HepG2 (cell line): ENCODE measurements around the gene MARK2. TPM values are rescaled to one million over a fixed set of nuclear protein-coding genes. Genes with fewer than 3 reads are reported as not detected.

Source experiments
- ATAC-seq: fragments of 200-7000 bp; cut with Tn5 transposase; 3 replicates; pipeline ENCODE4 v1.9.1; 2020; ENCODE audit warnings: mild to moderate bottlenecking, moderate library complexity
- BruUV-seq: library from RNA; stranded (reverse); fragments of 400-500 nt; replicated peaks from 2 replicates; lab custom pipeline; 2021; lab: Mats Ljungman, UMichigan
- CTCF ChIA-PET: fragments of 300-600 bp; formaldehyde crosslinking; extraction: SDS; loops from one replicate; lab custom pipeline; 2021; ENCODE audit warnings: low total read pairs, inconsistent platforms, low intra/inter-chr PET ratio; lab: Yijun Ruan, JAX
- POLR2A ChIA-PET: fragments of 350-600 bp; sonication (Branson Sonifier 250); formaldehyde crosslinking; loops from one replicate; lab custom pipeline; 2020; ENCODE audit warnings: antibody characterized with exemption, inconsistent platforms; lab: Yijun Ruan, JAX
- DNase-seq: peaks from one replicate; pipeline ENCODE4 v3.0.0-alpha.2; 2015; ENCODE audit warnings: low spot score
- FAIRE-seq: peaks from 3 replicates; lab custom pipeline; 2011; peaks lifted over from hg19 to GRCh38; lab: Jason Lieb, UNC
- H2AFZ ChIP-seq: one replicate; pipeline ENCODE4 v1.6.1; 2011; ENCODE audit warnings: low read length, inconsistent platforms
- H3K27ac ChIP-seq: fragments of 300-600 bp; 3 replicates; pipeline ENCODE4 v1.8.0; 2011; ENCODE audit warnings: mixed run types, mild to moderate bottlenecking, mixed read lengths, low read length, inconsistent platforms; ENCODE audit not compliant: insufficient read depth; ENCODE audit errors: extremely low read length
- H3K27me3 ChIP-seq, 2 experiments: fragments of 200-600 bp in 1 of 2; 2 replicates in 1 of 2; 3 replicates in 1 of 2; pipeline versions ENCODE4 v1.6.0 to v1.8.0; 2011; ENCODE audit warnings: low read length in 2 of 2, mild to moderate bottlenecking in 2 of 2, moderate library complexity in 2 of 2, inconsistent platforms in 1 of 2; ENCODE audit not compliant: insufficient read depth in 2 of 2, control insufficient read depth in 1 of 2
- H3K36me3 ChIP-seq, 2 experiments: fragments of 200-600 bp in 1 of 2; replicated peaks in 1 of 2; 2 replicates in 1 of 2; 3 replicates in 1 of 2; pipeline versions ENCODE4 v1.5.1 to v1.8.0; 2011; ENCODE audit warnings: low read length in 2 of 2, inconsistent platforms in 1 of 2; ENCODE audit not compliant: insufficient read depth in 2 of 2, control insufficient read depth in 1 of 2
- H3K4me1 ChIP-seq: 2 replicates; pipeline ENCODE4 v1.5.1; 2012; ENCODE audit warnings: low read length, inconsistent platforms; ENCODE audit not compliant: insufficient read depth
- H3K4me2 ChIP-seq: 2 replicates; pipeline ENCODE4 v1.6.0; 2011; ENCODE audit warnings: low read depth, low read length, inconsistent platforms
- H3K4me3 ChIP-seq, 3 experiments: fragments of 200-600 bp in 1 of 3; sonication (generic), shearing (Covaris generic) in 1 of 3; replicated peaks in 1 of 3; 2 replicates each; pipeline ENCODE4 v1.5.1; 2011 to 2016; ENCODE audit warnings: low read length in 3 of 3, inconsistent platforms in 2 of 3, low read depth in 2 of 3, mild to moderate bottlenecking in 2 of 3, control low read depth in 1 of 3, mixed read lengths in 1 of 3; ENCODE audit not compliant: insufficient read depth in 1 of 3
- H3K79me2 ChIP-seq: one replicate; pipeline ENCODE4 v1.6.1; 2011; ENCODE audit warnings: low read length, inconsistent platforms; ENCODE audit not compliant: insufficient read depth
- H3K9ac ChIP-seq: 2 replicates; pipeline ENCODE4 v1.6.0; 2011; ENCODE audit warnings: mild to moderate bottlenecking, low read depth, low read length, inconsistent platforms; ENCODE audit not compliant: insufficient read depth
- H3K9me3 ChIP-seq: 2 replicates; pipeline ENCODE4 v1.5.1; 2012; ENCODE audit warnings: mild to moderate bottlenecking, low read length
- H4K20me1 ChIP-seq: 2 replicates; pipeline ENCODE4 v1.6.0; 2011; ENCODE audit warnings: inconsistent platforms, mild to moderate bottlenecking, low read length, moderate library complexity; ENCODE audit not compliant: insufficient read depth
- HNRNPK ChIP-seq: fragments of 200-400 bp; formaldehyde crosslinking; IDR thresholded peaks from 2 replicates; pipeline ENCODE4 v1.6.1; 2018; ENCODE audit warnings: low read length, low read depth, moderate library complexity, mild to moderate bottlenecking; ENCODE audit not compliant: poor library complexity, severe bottlenecking
- ISL2 ChIP-seq: sonication (generic); formaldehyde crosslinking; IDR thresholded peaks from 2 replicates; pipeline ENCODE4 v1.5.0; 2020; ENCODE audit warnings: missing genetic modification reagents
- KDM3A ChIP-seq: IDR thresholded peaks from 2 replicates; pipeline ENCODE4 v1.6.1; 2018; ENCODE audit warnings: low read depth, missing compliant biosample characterization
- POGZ ChIP-seq: sonication (generic); formaldehyde crosslinking; IDR thresholded peaks from 2 replicates; pipeline ENCODE4 v1.4.0; 2020; ENCODE audit warnings: mild to moderate bottlenecking, missing genetic modification reagents
- RCOR2 ChIP-seq: IDR thresholded peaks from 2 replicates; pipeline ENCODE4 v1.6.1; 2016; ENCODE audit warnings: missing biosample characterization, missing genetic modification reagents
- RNF2 ChIP-seq: fragments of 450-650 bp; conservative IDR thresholded peaks from 2 replicates; pipeline ENCODE4 v1.6.1; 2016; ENCODE audit warnings: low read depth
- SALL1 ChIP-seq: sonication (generic); formaldehyde crosslinking; IDR thresholded peaks from 2 replicates; pipeline ENCODE4 v1.8.0; 2022; ENCODE audit warnings: mild to moderate bottlenecking, missing genetic modification reagents
- SNRNP70 ChIP-seq: fragments of 200-400 bp; formaldehyde crosslinking; IDR thresholded peaks from 2 replicates; pipeline ENCODE4 v1.6.1; 2017; ENCODE audit warnings: mild to moderate bottlenecking, low read depth, low read length, moderate library complexity
- SPEN ChIP-seq: sonication (generic); formaldehyde crosslinking; IDR thresholded peaks from 2 replicates; pipeline ENCODE4 v1.5.1; 2020; ENCODE audit warnings: low read depth, mild to moderate bottlenecking, missing genetic modification reagents
- SRF ChIP-seq: IDR thresholded peaks from 2 replicates; pipeline ENCODE4 v1.6.1; 2011; ENCODE audit warnings: mild to moderate bottlenecking, low read depth, low read length, moderate library complexity
- SRY ChIP-seq: sonication (generic); formaldehyde crosslinking; IDR thresholded peaks from 2 replicates; pipeline ENCODE4 v1.8.0; 2022; ENCODE audit warnings: mild to moderate bottlenecking, missing genetic modification reagents
- SSRP1 ChIP-seq: IDR thresholded peaks from 2 replicates; pipeline ENCODE4 v1.6.1; 2016; ENCODE audit warnings: control low read depth
- THAP11 ChIP-seq: IDR thresholded peaks from 2 replicates; pipeline ENCODE4 v1.6.1; 2016; ENCODE audit warnings: missing biosample characterization, missing genetic modification reagents
- UBTF ChIP-seq: sonication (generic); formaldehyde crosslinking; IDR thresholded peaks from 2 replicates; pipeline ENCODE4 v1.4.0; 2020; ENCODE audit warnings: mild to moderate bottlenecking, missing genetic modification reagents
- ZFX ChIP-seq: sonication (generic); formaldehyde crosslinking; IDR thresholded peaks from 2 replicates; pipeline ENCODE4 v1.4.0; 2020; ENCODE audit warnings: mild to moderate bottlenecking, low read depth, missing genetic modification reagents, moderate library complexity
- ZNF430 ChIP-seq: sonication (generic); formaldehyde crosslinking; IDR thresholded peaks from 2 replicates; pipeline ENCODE4 v1.9.0; 2021; ENCODE audit warnings: mild to moderate bottlenecking, missing genetic modification reagents
- ZNF564 ChIP-seq: sonication (generic); formaldehyde crosslinking; IDR thresholded peaks from 2 replicates; pipeline ENCODE4 v1.8.1; 2023; ENCODE audit warnings: mild to moderate bottlenecking, missing genetic modification reagents
- ZNF567 ChIP-seq: sonication (generic); formaldehyde crosslinking; IDR thresholded peaks from 2 replicates; pipeline ENCODE4 v1.8.1; 2023; ENCODE audit warnings: mild to moderate bottlenecking, missing genetic modification reagents, borderline replicate concordance
- ZNF572 ChIP-seq: sonication (generic); formaldehyde crosslinking; IDR thresholded peaks from 2 replicates; pipeline ENCODE4 v1.5.1; 2020; ENCODE audit warnings: mild to moderate bottlenecking, missing genetic modification reagents
- ZNF792 ChIP-seq: IDR thresholded peaks from 2 replicates; pipeline ENCODE4 v1.6.1; 2016
- ZSCAN25 ChIP-seq: sonication (generic); formaldehyde crosslinking; IDR thresholded peaks from 2 replicates; pipeline ENCODE4 v1.8.0; 2022; ENCODE audit warnings: mild to moderate bottlenecking, missing genetic modification reagents
- WGBS: methylation state at CpG from one replicate; pipeline ENCODE4 v1.1.6; 2017; ENCODE audit warnings: low lambda C conversion rate; 5-methylcytosine and 5-hydroxymethylcytosine counted together
- in situ Hi-C: cut with HindIII; loops from 2 replicates; pipeline ENCODE4 v1.10.0; 2017; ENCODE audit warnings: low pct_unique_long_range_greater_than_20kb; ENCODE audit not compliant: extremely low pct_ligation_motif_present
- intact Hi-C: fragments of 100-400 bp; cut with micrococcal nuclease; formaldehyde crosslinking; loops from one replicate; pipeline ENCODE4 v1.10.0; 2022; ENCODE audit not compliant: unreplicated experiment
- polyA plus RNA-seq, 8 experiments: library from polyadenylated mRNA; depleted of rRNA in 3 of 8; stranded (reverse) in 7 of 8; unstranded in 1 of 8; fragments of >200 nt; fragmentation: Illumina TruSeq in 4 of 8; extraction: Trizol in 4 of 8; gene quantifications; 2 replicates each; pipeline versions ENCODE4 v1.2.1 to v1.2.3, GENCODE V29; 2011 to 2016; ENCODE audit warnings: low read depth in 4 of 8, missing spikeins in 1 of 8, mixed read lengths in 1 of 8; ENCODE audit not compliant: insufficient read depth in 1 of 8
- total RNA-seq, 5 experiments: library from RNA; depleted of rRNA; stranded (reverse); fragments of >200 nt; fragmentation: Illumina TruSeq; extraction: Trizol; gene quantifications; 2 replicates each; pipeline ENCODE4 v1.2.3, GENCODE V29; 2016; ENCODE audit warnings: low read depth in 1 of 5
- TF ChIP-seq, protein P1 (sequence below): sonication (generic); formaldehyde crosslinking; IDR thresholded peaks from 2 replicates; pipeline ENCODE4 v1.5.0; 2020; ENCODE audit warnings: missing genetic modification reagents

MARK2 gene
- total and polyA plus RNA-seq, 2 of the 13 experiments (the other 11 are each of a cell fraction or from before 2014, with no cell fraction given): 13.5 to 13.9 TPM

DNA sequence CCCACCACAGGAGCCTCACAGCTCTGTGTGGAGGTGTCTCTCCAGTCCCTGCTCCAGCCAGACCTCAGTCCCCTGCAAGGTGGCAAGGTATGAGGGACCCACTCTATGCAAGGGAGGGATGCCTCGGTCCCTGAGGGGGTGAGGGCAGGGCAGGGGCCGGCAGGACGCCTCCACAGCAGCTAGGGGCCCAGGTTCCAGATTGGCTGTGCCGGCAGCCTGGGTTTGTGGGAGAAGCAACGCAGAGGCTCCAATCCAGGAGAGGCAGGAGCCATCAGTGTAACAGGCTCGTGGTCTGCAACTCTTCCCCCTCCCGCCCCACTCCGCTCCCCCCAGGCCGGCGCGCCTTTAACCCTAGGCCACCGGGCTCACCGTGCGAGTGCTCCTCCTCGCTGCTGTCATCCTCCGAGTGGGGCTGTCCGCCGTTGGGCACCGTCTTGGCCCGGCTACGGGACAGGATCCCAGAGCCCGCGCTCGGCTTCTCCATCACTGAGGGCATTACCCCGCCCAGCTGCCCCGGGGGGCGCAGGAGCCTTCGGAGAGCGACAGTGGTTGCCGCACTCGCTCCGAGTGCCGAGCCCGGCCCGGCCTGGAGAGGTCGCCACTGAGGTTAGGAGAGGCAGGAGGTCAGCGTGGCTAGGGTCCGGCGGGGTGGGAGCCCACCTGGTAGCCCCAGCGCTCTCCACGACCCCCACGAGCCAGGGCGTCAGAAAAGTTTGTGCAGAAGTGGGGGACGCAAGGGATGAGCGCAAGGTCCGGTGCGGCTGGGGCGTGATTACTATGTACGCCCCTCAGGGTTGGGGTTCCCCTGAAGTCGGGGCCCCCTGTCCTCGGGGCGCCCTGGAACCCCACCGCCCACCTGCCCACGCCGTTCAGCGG, 77.3 kb downstream of the MARK2 start:
- peak; percentile 53 for DNase-seq
- Histone ChIP-seq H3K79me2 (no peaks in the 10 kb centered on the region), H3K27me3 (no peaks in the 10 kb centered on the region; a peak in 2 of 5 replicates), H3K4me1 (peaks cover 42% of the 10 kb centered on the region), H3K4me2 (peak overlapping the region; percentile 96), H3K4me3 (peak overlapping the region; percentile 64 to 84 (median 76)), H3K9me3 (no peaks in the 10 kb centered on the region), H3K9ac (peak overlapping the region; percentile 70), H3K36me3 (peaks cover 0 to 2% of the 10 kb centered on the region in 2 experiments; a peak in 2 of 5 replicates), H2AFZ (no peak overlapping the region), H3K27ac (no peak overlapping the region), H4K20me1 (no peaks in the 10 kb centered on the region)
- WGBS: 5% methylated on average over 12 of the region's 56 CpGs
- ChIA-PET CTCF (interaction anchor here (1.2 to 1.4 kb wide), 2 partner anchors 30 to 31 kb away, joined by 3 to 4 read pairs; no protein-coding TSS in a partner anchor), POLR2A (interaction anchor here (0.6 to 1.8 kb wide), 8 partner anchors 19 to 1128 kb away, joined by 3 to 12 read pairs (median 4); no protein-coding TSS in a partner anchor)
- peak; percentile 16 for ATAC-seq
- FAIRE-seq: no peak
- no TSS peak for BruUV-seq
- intact Hi-C loops: loop anchor here (2.0 kb wide), 2 partner anchors 23 to 59 kb away; partner anchors contain the start of genes COX8A and NAA40
- in situ Hi-C loops: loop anchor here (10.0 kb wide), 1 partner anchor 151 kb away; the partner anchor contains the start of gene ZFTA
- peak; percentile 36; the same call in 1 of the 2 replicates for TF ChIP-seq UBTF
- peak; percentile 64; the same call in 1 of the 2 replicates for TF ChIP-seq KDM3A (CRISPR knock-in tag)
- no peak; the same call in 1 of the 2 replicates for TF ChIP-seq POGZ
- TF ChIP-seq ZSCAN25: no peak
- 0 out of 2 replicates have a peak, but pooled peaks have one; percentile 25 for TF ChIP-seq ZNF792 (CRISPR knock-in tag)
- no peak for TF ChIP-seq SNRNP70
- TF ChIP-seq, protein P1, sequence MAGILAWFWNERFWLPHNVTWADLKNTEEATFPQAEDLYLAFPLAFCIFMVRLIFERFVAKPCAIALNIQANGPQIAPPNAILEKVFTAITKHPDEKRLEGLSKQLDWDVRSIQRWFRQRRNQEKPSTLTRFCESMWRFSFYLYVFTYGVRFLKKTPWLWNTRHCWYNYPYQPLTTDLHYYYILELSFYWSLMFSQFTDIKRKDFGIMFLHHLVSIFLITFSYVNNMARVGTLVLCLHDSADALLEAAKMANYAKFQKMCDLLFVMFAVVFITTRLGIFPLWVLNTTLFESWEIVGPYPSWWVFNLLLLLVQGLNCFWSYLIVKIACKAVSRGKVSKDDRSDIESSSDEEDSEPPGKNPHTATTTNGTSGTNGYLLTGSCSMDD: no peak
- peak; percentile 44; the same call in 1 of the 2 replicates for TF ChIP-seq THAP11 (CRISPR knock-in tag)
- no peak for TF ChIP-seq ISL2
- no peak for TF ChIP-seq SRF
- 0 out of 2 replicates have a peak, but pooled peaks have one; percentile 13 for TF ChIP-seq ZNF564
- no peak for TF ChIP-seq ZNF430 (CRISPR knock-in tag)
- 0 out of 2 replicates have a peak, but pooled peaks have one; percentile 8 for TF ChIP-seq ZFX (CRISPR knock-in tag)
- TF ChIP-seq HNRNPK: peak; percentile 10
- peak; percentile 8; the same call in 1 of the 2 replicates for TF ChIP-seq SALL1 (CRISPR knock-in tag)
- no peak for TF ChIP-seq RNF2
- TF ChIP-seq RCOR2: no peak
- 0 out of 2 replicates have a peak, but pooled peaks have one; percentile 75 for TF ChIP-seq ZNF567 (CRISPR knock-in tag)
- TF ChIP-seq SSRP1: no peak
- no peak; the same call in 1 of the 2 replicates for TF ChIP-seq SPEN (CRISPR knock-in tag)
- TF ChIP-seq ZNF572 (CRISPR knock-in tag): peak; percentile 63; the same call in 1 of the 2 replicates
- TF ChIP-seq SRY (CRISPR knock-in tag): peak; percentile 70; the same call in 1 of the 2 replicates
